ENCODE results near the gene NDUFB5. TPM values are rescaled to one million over a fixed set of nuclear protein-coding genes. Genes with fewer than 3 reads are reported as not detected.

NDUFB5 gene
- 59.1 and 70.7 TPM in 2 replicates for total RNA-seq

GRCh38 chr3:179604321-179605078, at the start of gene NDUFB5, which contains the start of gene MRPL47:
Gene NDUFB5 (plus strand): TSS chr3:179604794. CDS start chr3:179604816, 22 bp downstream.
Gene MRPL47 (minus strand): TSS chr3:179604638. CDS start chr3:179604624, 14 bp downstream.

GRCh38 chr3:179562591-179563270, 41.9 kb upstream of the NDUFB5 start, which contains the start of gene ACTL6A:
Gene ACTL6A (plus strand): TSS chr3:179562926. CDS start chr3:179563093, 167 bp downstream.

GRCh38 chr3:179652447-179653095, 48.0 kb downstream of the NDUFB5 start, which contains the start of gene USP13:
Gene USP13 (plus strand): TSS chr3:179653040. CDS start chr3:179653226, 186 bp downstream.

Small RNA genes within 50 kb of the gene (small RNA-seq; reads per million reads assigned to genes)
- gene AC090425.1 = not detected
- gene RF01210 = not detected

Other genes with a start within 250 kb of the NDUFB5 start
- 121 and 128 TPM in 2 replicates for gene GNB4, start 153.3 kb upstream of the NDUFB5 start, total RNA-seq
- gene ACTL6A, start 41.9 kb upstream of the NDUFB5 start, total RNA-seq = 33.6 and 50.6 TPM in 2 replicates
- gene MRPL47, start 156 bp upstream of the NDUFB5 start, total RNA-seq = 16.6 and 22.7 TPM in 2 replicates
- 14.6 and 16.0 TPM in 2 replicates for gene USP13, start 48.2 kb downstream of the NDUFB5 start, total RNA-seq

All from hair follicle dermal papilla cell (primary cell).